Tibial nerve (tissue), 4 donors: ENCODE data around the gene TEKT1.
"Not testable (repeated sequence)": the region's sequence is repeated elsewhere in the genome, so short reads cannot be mapped to it uniquely, and the experiment has no call there.

Source experiments
- CTCF ChIP-seq, 5 experiments: fragments of 200-600 bp in 3 of 5; fragments of 450-650 bp in 2 of 5; sonication (generic) in 3 of 5; IDR thresholded peaks; one replicate each; pipeline ENCODE4 v1.5.1; 2016 to 2019; ENCODE audit warnings: antibody characterized with exemption in 5 of 5, mild to moderate bottlenecking in 3 of 5, moderate library complexity in 2 of 5
- EP300 ChIP-seq, 2 donors: sonication (generic); formaldehyde crosslinking; IDR thresholded peaks; one replicate each; pipeline ENCODE4 v1.6.1; 2017; ENCODE audit warnings: antibody characterized with exemption in 2 of 2, mild to moderate bottlenecking in 1 of 2
- POLR2A ChIP-seq, 2 donors: fragments of 450-650 bp; IDR thresholded peaks; one replicate each; pipeline ENCODE4 v1.6.1; 2017; ENCODE audit warnings: antibody characterized with exemption in 2 of 2, mild to moderate bottlenecking in 2 of 2, moderate library complexity in 2 of 2

GRCh38 chr17:6816368-6816767, 15.2 kb downstream of the TEKT1 start:
- TF ChIP-seq CTCF, POLR2A, EP300 (IDR thresholded peaks at IDR 0.05): not testable (repeated sequence)
